Right atrium auricular region (tissue), 2 donors: ENCODE results near the gene PPCDC. TPM values are rescaled to one million over a fixed set of nuclear protein-coding genes. Genes with fewer than 3 reads are reported as not detected.

ENCODE experiments used
- DNase-seq: peaks from one replicate; pipeline ENCODE4 v3.0.0-alpha.2; 2019; ENCODE audit warnings: low spot score
- H3K27ac ChIP-seq, 2 donors: fragments of 200-600 bp; sonication (generic); 1 replicate in 1 of 2; 2 replicates in 1 of 2; pipeline ENCODE4 v1.5.1; 2016 to 2019
- H3K27me3 ChIP-seq, 2 donors: fragments of 200-600 bp; sonication (generic); one replicate each; pipeline versions ENCODE4 v1.5.1 to v1.6.0; 2017 to 2019
- H3K36me3 ChIP-seq: fragments of 200-600 bp; sonication (generic); one replicate; pipeline ENCODE4 v1.5.1; 2016
- H3K4me1 ChIP-seq, 2 donors: fragments of 200-600 bp; sonication (generic); one replicate each; pipeline versions ENCODE4 v1.5.1 to v1.6.0; 2017 to 2019
- H3K4me3 ChIP-seq, 2 donors: fragments of 200-600 bp; sonication (generic); 1 replicate in 1 of 2; 2 replicates in 1 of 2; pipeline ENCODE4 v1.5.1; 2017 to 2019; ENCODE audit warnings: mild to moderate bottlenecking in 1 of 2, moderate library complexity in 1 of 2
- H3K9me3 ChIP-seq, 2 donors: fragments of 200-600 bp; sonication (generic); one replicate each; pipeline ENCODE4 v1.5.1; 2019
- CTCF ChIP-seq, 2 donors: fragments of 200-600 bp; sonication (generic); IDR thresholded peaks; one replicate each; pipeline ENCODE4 v1.5.1; 2019; ENCODE audit warnings: antibody characterized with exemption in 2 of 2
- total RNA-seq, 2 donors: library from RNA; depleted of rRNA; stranded (reverse); fragments of >200 nt; gene quantifications; one replicate each; pipeline ENCODE4 v1.1.0, GENCODE V29; 2016

Gene PPCDC
- total RNA-seq, 2 donors from 2014 or later = 10.6 to 11.5 TPM

DNA sequence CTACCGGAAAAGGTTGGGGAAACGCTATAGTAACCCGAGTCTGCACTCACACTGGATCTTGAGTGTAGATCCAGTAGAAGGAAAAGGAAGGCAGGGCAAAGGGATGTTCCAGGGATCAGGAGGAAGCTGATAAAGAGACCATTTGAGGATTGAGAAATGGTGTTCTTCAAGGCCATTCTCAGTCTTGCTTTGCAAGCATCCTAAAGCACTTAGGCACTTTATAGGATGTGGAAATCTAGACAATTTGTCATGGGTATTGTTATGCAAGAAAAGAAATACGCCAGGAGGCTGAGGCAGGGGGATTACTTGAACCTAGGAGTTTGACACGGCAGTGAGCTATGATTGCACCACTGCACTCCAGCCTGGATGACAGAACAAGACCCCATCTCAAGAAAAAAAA is 41.2 kb upstream of the PPCDC start:
- no peak for DNase-seq
- Histone ChIP-seq H3K4me1 (no peaks in the 10 kb centered on the region), H3K36me3 (no peaks in the 10 kb centered on the region), H3K27me3 (no peaks in the 10 kb centered on the region), H3K9me3 (no peaks in the 10 kb centered on the region), H3K27ac (no peak overlapping the region), H3K4me3 (no peak overlapping the region)
- no peak for TF ChIP-seq CTCF (IDR thresholded peaks at IDR 0.05)

- Histone ChIP-seq H3K4me3 (no peak overlapping the region), H3K4me1 (no peaks in the 10 kb centered on the region), H3K9me3 (no peaks in the 10 kb centered on the region), H3K36me3 (no peaks in the 10 kb centered on the region), H3K27me3 (no peaks in the 10 kb centered on the region), H3K27ac (no peak overlapping the region)
- TF ChIP-seq CTCF (IDR thresholded peaks at IDR 0.05) = no peak
- DNase-seq = no peak
These were observed 39.6 kb upstream of the PPCDC start for GRCh38 chr15:74983725-74984231.

- no peaks in the 10 kb centered on the region for H3K9me3 ChIP-seq
- no peak for DNase-seq
- no peaks in the 10 kb centered on the region for H3K27me3 ChIP-seq
- H3K4me1 ChIP-seq = no peaks in the 10 kb centered on the region
- peak in 1 of 2 donors; percentile 48 for TF ChIP-seq CTCF (IDR thresholded peaks at IDR 0.05)
- no peak overlapping the region for H3K27ac ChIP-seq
- no peak overlapping the region for H3K4me3 ChIP-seq
- no peaks in the 10 kb centered on the region for H3K36me3 ChIP-seq
These were observed 35.2 kb upstream of the PPCDC start for GRCh38 chr15:74988007-74988800.

DNA sequence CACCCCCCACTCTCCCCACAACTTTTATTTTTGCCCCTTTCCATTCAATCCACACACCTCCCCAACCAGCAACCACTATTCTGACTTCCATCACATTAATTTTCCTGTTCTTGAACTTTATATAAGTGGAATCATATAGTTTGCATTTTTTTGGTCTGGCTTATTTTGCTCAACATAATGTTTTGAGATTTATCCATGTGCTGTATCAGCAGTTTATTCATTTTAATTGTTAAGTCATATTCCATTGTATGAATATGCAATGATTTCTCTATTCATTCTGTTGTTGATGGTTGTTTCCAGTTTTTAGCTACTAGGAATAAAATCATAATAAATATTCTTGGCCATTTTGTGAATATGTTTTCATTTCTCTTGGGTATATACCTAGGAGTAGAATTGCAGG is 33.9 kb upstream of the PPCDC start:
- H3K4me1 ChIP-seq = no peaks in the 10 kb centered on the region
- DNase-seq = no peak
- no peak for TF ChIP-seq CTCF (IDR thresholded peaks at IDR 0.05)

GRCh38 chr15:74992619-74993018 is 30.8 kb upstream of the PPCDC start:
- DNase-seq = no peak
- H3K4me3 ChIP-seq = no peak overlapping the region
- H3K27ac ChIP-seq = no peak overlapping the region
- TF ChIP-seq CTCF (IDR thresholded peaks at IDR 0.05) = no peak
- no peaks in the 10 kb centered on the region for H3K9me3 ChIP-seq
- H3K27me3 ChIP-seq = no peaks in the 10 kb centered on the region
- H3K36me3 ChIP-seq = no peaks in the 10 kb centered on the region
- peaks cover 0 to 11% of the 10 kb centered on the region in 2 donors for H3K4me1 ChIP-seq

More for the DNA sequence above, 33.9 kb upstream of the PPCDC start:
- Histone ChIP-seq H3K27ac (no peak overlapping the region), H3K9me3 (no peaks in the 10 kb centered on the region), H3K27me3 (no peaks in the 10 kb centered on the region), H3K4me3 (no peak overlapping the region), H3K36me3 (no peaks in the 10 kb centered on the region)
